ENCODE data around the gene CCDC127.

DNA sequence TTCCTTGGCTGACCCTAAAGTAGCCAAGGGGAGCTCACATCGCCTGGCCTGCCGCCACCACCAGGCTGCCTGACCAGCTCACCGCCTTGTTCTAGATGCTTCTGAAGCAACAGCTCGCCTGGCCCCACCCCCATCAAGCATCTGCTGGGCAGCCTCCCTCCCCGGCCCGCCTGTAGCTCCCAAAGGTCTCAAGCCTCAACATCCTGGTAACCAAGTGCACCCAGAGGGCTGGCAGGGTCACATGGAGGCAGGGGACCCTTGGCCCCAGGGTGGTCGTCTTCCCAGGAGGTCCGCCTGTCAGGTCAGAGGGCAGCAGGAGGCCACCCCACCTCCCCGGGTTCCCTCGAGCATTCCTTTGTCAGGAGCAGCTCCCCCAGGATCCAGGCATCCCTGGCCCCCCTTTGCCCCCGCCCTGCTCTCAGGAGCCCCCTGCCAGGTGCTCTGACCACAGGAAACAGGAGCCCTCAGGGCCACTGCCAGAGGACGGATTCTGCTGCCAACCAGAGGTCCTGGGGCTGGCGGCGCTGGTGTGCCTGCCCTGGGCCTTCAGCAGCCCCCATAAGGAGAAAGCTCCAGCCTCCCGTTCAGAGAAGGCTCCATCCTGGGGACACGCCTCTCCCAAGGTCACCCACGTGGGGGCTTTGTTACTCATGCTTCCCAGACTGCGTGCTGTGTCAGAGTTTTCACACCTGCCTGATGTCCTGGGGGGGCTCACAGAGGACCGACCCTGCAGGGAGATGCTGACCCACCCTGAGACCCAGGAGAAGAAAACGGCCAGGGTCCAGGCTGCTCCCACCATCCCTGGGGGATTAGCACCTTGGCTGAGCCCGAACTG, 30.1 kb downstream of the CCDC127 start:
- TF ChIP-seq, protein P1, sequence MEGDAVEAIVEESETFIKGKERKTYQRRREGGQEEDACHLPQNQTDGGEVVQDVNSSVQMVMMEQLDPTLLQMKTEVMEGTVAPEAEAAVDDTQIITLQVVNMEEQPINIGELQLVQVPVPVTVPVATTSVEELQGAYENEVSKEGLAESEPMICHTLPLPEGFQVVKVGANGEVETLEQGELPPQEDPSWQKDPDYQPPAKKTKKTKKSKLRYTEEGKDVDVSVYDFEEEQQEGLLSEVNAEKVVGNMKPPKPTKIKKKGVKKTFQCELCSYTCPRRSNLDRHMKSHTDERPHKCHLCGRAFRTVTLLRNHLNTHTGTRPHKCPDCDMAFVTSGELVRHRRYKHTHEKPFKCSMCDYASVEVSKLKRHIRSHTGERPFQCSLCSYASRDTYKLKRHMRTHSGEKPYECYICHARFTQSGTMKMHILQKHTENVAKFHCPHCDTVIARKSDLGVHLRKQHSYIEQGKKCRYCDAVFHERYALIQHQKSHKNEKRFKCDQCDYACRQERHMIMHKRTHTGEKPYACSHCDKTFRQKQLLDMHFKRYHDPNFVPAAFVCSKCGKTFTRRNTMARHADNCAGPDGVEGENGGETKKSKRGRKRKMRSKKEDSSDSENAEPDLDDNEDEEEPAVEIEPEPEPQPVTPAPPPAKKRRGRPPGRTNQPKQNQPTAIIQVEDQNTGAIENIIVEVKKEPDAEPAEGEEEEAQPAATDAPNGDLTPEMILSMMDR (IDR thresholded peaks at IDR 0.05; ENCODE audit: borderline replicate concordance, extremely low read depth, low read length, poor library complexity, severe bottlenecking): no peak
- TF ChIP-seq EZH2 (IDR thresholded peaks at IDR 0.05; ENCODE audit: borderline replicate concordance, low read depth, low read length, severe bottlenecking): no peak
